Inflammatory macrophage treated with lipopolysaccharide for 1 hour (primary cell): ENCODE data around the gene LARGE1.
"Not testable (repeated sequence)": the region's sequence is repeated elsewhere in the genome, so short reads cannot be mapped to it uniquely, and the experiment has no call there.

Experiments
- DNase-seq, 2 donors: peaks; one replicate each; pipeline ENCODE4 v3.0.0-alpha.2; 2020 to 2022

Gene LARGE1

GRCh38 chr22:33883961-33884808 lies 36.1 kb downstream of the LARGE1 start:
- DNase-seq: no peak

DNA sequence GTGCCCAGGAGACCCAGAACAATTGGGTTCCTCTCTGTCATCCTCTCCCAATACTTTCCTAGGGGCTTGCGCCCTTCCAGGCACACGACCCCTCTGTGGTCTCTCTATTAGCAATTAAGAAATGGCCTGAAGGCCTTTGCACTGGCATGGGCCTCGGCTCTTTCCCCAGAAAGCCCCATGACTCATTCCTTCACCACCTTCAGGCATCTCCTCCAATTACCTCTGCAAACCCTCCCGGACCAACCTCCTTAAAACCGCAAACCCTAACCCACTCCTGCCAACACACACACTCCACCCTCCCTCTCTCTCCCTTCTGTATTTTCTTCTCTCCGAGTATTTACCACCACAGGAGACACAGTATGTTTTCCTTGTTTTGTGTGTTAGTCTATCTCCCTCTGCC lies 36.7 kb downstream of the LARGE1 start:
- no peak for DNase-seq

- no peak for DNase-seq
These were observed 37.3 kb downstream of the LARGE1 start for GRCh38 chr22:33882991-33883390.

GRCh38 chr22:33880986-33881385 lies 39.3 kb downstream of the LARGE1 start:
- DNase-seq: no peak

DNA sequence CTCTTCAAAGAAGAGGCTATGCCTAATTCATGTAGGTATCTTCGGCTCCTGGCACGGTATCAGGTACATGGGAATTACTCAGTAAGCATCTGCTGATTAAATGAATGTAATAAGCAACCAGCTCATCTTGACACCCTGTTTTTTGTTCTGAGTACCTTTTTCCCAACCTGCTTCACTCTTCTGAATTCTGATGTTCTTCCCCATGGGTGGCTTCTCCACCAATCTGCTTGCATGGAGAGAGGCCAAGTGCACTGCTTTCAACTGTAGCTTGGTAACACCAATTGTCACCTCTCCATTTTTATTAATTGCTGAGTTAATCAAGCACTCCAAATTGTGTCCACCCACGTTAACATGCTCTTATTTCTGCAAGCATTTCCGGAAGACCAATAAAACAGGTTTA lies 40.5 kb downstream of the LARGE1 start:
- no peak for DNase-seq

GRCh38 chr22:33875316-33875715 lies 45.0 kb downstream of the LARGE1 start:
- no peak for DNase-seq

DNA sequence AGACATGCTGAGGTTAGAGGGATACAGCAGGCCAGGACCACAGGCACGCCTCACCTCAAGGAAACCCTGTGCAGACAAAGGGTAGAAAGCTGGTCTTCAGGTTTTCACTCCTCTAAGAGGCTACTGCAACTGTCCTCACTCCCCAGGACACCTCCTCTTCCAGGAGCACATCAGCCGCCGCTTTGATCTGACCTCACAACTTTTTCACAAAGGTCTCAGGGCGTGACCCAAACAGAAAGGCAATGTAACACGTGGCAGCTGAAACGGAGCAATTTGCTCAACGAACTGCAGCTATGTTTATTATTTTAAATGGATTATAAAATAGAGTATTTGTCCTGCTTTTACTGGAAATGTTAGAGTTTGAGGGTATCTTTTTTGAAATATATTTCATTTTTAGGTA lies 46.1 kb downstream of the LARGE1 start:
- no peak for DNase-seq

DNA sequence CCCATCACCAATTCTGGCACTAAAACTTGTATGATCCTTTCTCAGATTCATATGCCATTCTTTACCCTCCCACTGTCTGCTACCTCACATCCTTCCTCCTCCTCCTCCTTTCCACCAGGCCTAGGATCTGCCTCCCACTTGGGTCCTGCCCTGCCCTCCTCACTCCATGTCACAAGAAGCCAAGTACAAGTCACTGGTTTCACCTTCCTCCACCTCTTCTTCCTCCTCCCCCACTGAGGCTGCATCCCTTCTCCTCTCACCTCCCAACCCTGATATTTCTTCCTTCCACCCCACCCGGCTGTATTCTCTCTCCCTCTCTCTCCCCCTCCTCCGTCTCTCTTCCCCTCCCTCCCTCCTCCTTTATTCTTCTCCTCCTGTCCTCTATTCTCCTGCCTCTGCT lies 46.6 kb downstream of the LARGE1 start:
- no peak for DNase-seq

- DNase-seq: no peak
These were observed 47.1 kb downstream of the LARGE1 start for GRCh38 chr22:33873186-33873585.

GRCh38 chr22:33871935-33872334 lies 48.3 kb downstream of the LARGE1 start:
- peak; percentile 40 to 64 for DNase-seq

GRCh38 chr22:33869946-33870345 lies 50.3 kb downstream of the LARGE1 start:
- DNase-seq: no peak

DNA sequence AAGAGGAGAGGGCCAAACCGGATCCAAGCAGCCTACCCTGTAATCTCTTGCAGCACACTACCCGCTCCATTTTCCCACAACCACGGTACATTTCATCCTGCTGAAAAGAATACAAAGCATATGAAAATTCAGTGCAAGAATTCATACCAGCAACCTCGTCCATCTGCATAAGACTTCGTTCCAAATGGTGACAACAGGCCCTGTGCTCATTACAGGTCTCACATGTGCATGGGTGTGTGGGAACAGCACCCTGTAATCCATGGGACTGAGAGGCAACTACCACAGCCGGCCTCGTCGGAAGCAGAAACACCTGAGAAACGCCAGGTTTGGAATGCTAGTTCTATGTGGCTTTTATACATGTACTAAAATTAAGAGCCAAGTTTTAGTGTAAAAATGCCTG lies 52.3 kb downstream of the LARGE1 start:
- no peak for DNase-seq

DNA sequence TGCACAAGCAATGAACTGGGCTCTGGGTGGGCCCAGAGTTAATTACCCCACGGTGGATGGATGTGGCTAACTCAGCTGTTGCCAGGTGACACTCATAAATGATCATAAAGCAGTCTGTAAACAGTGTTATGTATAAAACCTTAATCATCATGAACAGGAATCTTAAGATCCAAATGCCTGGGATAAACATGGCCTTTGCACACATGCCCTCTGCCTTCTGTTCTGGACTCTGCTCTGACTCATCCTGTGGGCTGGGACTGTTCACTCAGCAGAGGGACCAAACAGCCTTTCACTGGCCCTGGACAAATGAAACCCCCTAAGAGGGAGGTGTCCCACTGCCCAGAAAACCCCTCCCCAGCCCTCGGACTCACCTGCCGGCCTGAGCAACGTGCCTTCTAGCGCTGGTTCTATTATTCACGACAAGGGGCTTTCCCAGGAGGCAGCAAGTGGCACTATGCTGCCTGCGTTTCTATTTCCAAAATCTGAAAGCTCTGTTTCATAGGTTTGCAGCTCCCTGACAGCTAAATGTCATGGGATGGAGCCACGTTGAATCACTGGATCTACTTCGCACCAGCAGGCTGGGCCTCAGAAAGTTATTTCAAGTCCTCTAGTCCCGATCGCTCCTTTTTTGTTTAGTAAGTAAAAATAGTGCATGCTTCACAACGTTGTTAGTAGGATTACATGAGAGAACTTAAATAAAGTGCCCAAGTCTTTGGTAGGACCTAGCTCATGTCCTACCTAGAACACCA lies 53.0 kb downstream of the LARGE1 start:
- DNase-seq: no peak

- DNase-seq: no peak
These were observed 53.8 kb downstream of the LARGE1 start for GRCh38 chr22:33866511-33866910.

DNA sequence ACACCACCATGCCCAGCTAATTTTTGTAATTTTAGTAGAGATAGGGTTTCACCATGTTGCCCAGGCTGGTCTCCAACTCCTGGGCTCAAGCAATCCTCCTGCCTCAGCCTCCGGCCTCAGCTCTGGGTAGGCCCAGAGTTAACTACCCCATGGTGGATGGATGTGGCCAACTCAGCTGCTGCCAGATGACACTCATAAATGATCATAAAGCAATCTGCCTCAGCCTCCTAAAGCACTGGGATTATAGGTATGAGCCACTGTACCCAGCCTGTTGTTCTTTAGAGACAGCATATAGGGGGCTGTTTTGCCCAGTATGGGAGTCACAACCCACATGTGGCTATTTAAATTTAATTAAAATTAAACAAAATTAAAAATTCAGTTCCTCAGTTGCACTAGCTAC lies 54.3 kb downstream of the LARGE1 start:
- no peak for DNase-seq

DNA sequence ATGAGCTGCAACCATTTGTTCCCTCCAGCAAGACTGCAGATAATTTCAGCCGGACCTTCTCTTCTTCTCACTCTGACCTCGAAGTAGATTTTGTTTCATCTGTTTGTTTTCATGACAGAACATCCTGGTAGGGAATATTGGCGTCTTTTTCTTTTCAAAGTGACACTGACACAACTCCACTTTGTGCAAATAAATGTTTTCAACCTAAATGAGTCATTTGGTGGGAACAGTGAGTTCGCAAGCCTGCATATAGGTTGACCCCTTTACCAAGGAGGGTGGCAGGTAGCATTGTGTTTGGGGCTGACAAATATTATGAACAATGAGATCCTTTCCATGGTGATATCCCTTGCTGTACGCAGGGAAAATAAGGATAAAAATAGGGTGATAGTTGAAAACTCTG lies 55.0 kb downstream of the LARGE1 start:
- DNase-seq: no peak

DNA sequence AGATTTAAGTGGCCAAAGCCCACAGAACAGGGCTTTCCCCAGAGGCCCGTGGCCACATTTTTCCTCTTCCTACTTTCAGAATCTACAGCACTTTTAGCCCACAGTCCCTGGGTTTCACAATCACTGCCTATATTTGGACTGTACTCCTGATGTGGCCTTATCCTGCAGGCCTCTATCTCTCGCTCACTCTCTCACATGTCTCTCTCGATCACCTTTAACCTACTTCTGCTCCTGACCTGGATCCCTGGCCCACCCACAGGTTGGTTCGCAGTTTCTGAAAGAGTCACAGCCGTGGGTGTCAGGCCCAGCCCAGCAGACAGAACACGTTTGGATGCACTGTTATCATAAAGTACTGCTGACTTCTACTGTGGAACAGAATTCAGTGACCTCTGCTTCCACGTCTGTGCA lies 55.5 kb downstream of the LARGE1 start:
- peak in 1 of 2 donors; percentile 9 for DNase-seq

GRCh38 chr22:33861216-33861875 lies 58.9 kb downstream of the LARGE1 start:
- no peak for DNase-seq

DNA sequence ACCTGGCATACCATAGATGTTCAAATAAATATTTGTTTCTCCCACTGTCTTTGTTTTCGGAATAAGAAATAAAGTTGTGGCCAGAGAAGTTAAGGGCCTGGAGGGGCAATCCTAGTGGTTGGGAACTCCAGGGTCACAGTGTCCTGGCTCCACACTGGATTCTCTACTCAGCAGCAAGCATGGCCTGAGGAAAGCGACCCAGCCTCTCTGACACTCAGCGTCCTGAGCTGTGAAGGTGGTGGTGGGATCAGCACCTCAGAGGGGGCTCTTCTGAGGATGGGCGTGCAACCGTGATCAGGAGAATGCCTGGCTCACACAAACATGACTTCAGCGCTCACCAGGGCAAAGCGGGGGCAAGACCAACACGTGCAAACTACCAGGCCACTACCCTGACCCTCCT lies 59.9 kb downstream of the LARGE1 start:
- DNase-seq: no peak

- DNase-seq: no peak
These were observed 61.0 kb downstream of the LARGE1 start for GRCh38 chr22:33859311-33859710.

DNA sequence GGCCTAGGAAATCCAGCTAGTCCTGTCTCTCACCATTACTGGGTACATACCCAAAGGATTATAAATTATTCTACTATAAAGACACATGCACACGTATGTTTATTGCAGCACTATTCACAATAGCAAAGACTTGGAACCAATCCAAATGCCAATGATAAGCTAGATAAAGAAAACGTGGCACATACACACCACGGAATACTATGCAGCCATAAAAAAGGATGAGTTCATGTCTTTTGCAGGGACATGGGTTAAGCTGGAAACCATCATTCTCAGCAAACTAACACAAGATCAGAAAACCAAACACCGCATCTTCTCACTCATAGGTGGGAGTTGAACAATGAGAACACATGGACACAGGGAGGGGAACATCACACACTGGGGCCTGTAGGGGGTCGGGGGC lies 61.6 kb downstream of the LARGE1 start:
- DNase-seq: not testable (repeated sequence)

GRCh38 chr22:33857767-33858166 lies 62.5 kb downstream of the LARGE1 start:
- not testable (repeated sequence) for DNase-seq

DNA sequence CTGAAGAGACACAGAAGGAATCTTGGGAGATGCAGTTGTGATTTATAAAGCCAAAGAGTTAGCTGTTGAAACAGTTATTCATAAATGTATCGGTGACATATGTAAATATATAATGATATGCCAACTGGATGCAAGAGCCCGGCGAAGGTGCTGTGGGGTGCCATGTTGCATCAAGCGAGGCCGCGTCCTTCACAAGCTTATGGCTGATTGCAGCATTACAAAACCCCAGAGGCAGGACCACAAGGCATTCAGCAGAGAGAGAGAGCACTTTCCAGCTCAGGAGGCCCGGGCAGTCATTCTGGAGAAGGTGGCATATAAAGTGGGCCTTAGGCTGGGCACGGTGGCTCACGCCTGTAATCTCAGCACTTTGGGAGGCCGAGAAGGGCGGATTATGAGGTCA lies 65.6 kb downstream of the LARGE1 start:
- DNase-seq: no peak
